GF-D8 (cell line): ENCODE data around the gene FBXO5.

Experiments used
- DNase-seq: peaks from one replicate; lab custom pipeline; 2025; lab: John Stamatoyannopoulos, UW

FBXO5 gene

DNA sequence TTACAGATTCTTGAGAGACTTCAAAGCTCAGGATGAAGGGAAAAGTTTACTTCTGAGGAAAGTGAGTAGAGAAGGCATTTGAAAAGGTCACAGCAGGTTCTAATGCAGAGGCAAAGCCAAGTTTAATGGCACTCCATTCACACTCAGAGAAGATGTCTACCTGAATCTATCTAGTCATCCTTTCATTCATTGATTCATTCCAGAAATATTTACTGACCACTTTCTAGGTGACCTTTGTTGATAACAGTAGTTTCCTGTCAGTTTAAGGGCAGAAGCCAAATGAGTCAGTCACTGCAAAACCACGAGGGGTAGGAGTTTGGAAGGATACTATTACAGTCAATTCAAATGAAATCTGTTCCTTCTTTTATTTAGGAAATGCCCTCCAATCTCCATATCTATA, 30.8 kb downstream of the FBXO5 start:
- DNase-seq = no peak

DNA sequence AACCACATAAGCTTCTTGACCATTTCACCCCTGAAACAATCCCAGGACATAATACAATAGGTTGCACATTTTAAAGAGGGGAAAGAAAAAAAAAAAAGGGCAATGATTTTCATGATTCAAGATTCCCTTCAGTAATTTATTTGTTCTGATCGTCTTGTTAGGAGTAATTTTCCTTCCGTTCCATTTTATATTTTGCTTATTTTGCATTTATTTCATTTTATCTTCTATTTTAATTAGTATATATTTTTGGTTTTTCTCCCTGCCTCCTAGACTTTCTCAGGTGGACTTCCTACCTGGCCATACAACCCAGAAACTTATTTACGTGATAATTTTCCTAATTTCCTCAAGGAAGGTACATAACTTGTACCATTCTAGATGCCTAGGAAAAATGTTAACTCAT, 32.6 kb downstream of the FBXO5 start:
- DNase-seq = no peak

- no peak for DNase-seq
These were observed 34.6 kb downstream of the FBXO5 start for GRCh38 chr6:152948150-152948768.

GRCh38 chr6:152946995-152947394, 35.8 kb downstream of the FBXO5 start:
- DNase-seq = no peak

DNA sequence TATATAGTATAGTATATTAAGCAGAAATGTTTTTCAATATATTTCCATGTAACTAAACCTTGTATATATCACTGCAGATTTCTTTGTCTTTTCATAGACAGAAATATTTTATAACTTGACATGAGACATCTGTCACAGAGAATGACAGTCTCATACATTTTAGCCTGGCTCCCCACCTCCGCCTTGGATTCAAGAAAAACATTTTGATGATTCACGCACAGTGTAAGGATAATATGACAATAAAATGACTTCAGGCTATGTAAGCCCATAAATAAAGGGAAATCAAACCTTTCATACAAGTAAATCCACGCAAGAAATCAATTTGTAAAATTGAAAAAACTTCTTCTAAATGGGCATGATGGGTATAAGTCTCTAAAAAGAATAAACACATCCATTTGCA, 36.4 kb downstream of the FBXO5 start:
- DNase-seq = no peak

GRCh38 chr6:152943260-152943897, 39.5 kb downstream of the FBXO5 start:
- DNase-seq = no peak

- DNase-seq = no peak
These were observed 40.4 kb downstream of the FBXO5 start for GRCh38 chr6:152942319-152942869.

GRCh38 chr6:152941746-152942145, 41.1 kb downstream of the FBXO5 start:
- DNase-seq = no peak

GRCh38 chr6:152932865-152933264, 50.0 kb downstream of the FBXO5 start:
- no peak for DNase-seq

GRCh38 chr6:152922706-152923105, 60.1 kb downstream of the FBXO5 start:
- DNase-seq = no peak
